GM10248 (cell line): ENCODE data around the gene MAP4K4.

Experiments used
- CTCF ChIA-PET: fragments of 300-600 bp; sonication (Branson Sonifier 250); formaldehyde crosslinking; extraction: SDS; loops from one replicate; lab custom pipeline; 2021; ENCODE audit warnings: antibody characterized with exemption; lab: Yijun Ruan, JAX
- POLR2A ChIA-PET: fragments of 350-650 bp; sonication (Branson Sonifier 250); formaldehyde crosslinking; extraction: SDS; loops from one replicate; lab custom pipeline; 2020; ENCODE audit warnings: antibody characterized with exemption; lab: Yijun Ruan, JAX
- DNase-seq: peaks from one replicate; pipeline ENCODE4 v3.0.0; 2012; ENCODE audit errors: extremely low spot score
- TF ChIP-seq, protein P1 (sequence below): IDR thresholded peaks from 2 replicates; pipeline ENCODE4 v1.5.1; 2012; ENCODE audit warnings: mild to moderate bottlenecking, low read depth; ENCODE audit errors: extremely low read depth, missing control alignments, control extremely low read depth

MAP4K4 gene

GRCh38 chr2:101724125-101724474 is 26.6 kb downstream of the MAP4K4 start:
- CTCF ChIA-PET = interaction anchor here (1.8 kb wide), 1 partner anchor 305 kb away, joined by 4 read pairs; no protein-coding TSS in a partner anchor
- DNase-seq = no peak
- POLR2A ChIA-PET = no interaction called here
- TF ChIP-seq, protein P1, sequence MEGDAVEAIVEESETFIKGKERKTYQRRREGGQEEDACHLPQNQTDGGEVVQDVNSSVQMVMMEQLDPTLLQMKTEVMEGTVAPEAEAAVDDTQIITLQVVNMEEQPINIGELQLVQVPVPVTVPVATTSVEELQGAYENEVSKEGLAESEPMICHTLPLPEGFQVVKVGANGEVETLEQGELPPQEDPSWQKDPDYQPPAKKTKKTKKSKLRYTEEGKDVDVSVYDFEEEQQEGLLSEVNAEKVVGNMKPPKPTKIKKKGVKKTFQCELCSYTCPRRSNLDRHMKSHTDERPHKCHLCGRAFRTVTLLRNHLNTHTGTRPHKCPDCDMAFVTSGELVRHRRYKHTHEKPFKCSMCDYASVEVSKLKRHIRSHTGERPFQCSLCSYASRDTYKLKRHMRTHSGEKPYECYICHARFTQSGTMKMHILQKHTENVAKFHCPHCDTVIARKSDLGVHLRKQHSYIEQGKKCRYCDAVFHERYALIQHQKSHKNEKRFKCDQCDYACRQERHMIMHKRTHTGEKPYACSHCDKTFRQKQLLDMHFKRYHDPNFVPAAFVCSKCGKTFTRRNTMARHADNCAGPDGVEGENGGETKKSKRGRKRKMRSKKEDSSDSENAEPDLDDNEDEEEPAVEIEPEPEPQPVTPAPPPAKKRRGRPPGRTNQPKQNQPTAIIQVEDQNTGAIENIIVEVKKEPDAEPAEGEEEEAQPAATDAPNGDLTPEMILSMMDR = no peak

DNA sequence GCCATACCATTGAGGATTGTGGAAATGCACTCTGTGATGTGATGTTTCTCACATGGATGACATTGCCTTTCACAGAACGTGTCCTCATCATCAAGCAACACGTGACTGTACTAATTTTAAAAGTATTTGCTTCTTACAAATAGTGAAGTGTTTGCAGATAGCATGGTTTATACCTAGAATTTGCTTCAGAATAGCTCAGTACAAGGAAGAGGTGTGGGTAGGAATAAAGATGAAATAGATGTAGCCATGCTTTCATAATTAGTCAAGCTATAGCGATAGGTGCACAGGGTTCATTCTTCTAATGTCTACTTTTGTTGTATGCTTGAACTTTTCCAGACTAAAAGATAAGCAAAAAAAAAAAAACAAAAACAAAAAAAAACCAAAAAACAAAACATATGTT is 27.5 kb downstream of the MAP4K4 start:
- DNase-seq = no peak
- TF ChIP-seq, protein P1 = no peak
- POLR2A ChIA-PET = no interaction called here
- CTCF ChIA-PET = interaction anchor here (0.8 to 1.8 kb wide), 6 partner anchors 8 to 307 kb away, joined by 3 to 7 read pairs (median 4); no protein-coding TSS in a partner anchor

DNA sequence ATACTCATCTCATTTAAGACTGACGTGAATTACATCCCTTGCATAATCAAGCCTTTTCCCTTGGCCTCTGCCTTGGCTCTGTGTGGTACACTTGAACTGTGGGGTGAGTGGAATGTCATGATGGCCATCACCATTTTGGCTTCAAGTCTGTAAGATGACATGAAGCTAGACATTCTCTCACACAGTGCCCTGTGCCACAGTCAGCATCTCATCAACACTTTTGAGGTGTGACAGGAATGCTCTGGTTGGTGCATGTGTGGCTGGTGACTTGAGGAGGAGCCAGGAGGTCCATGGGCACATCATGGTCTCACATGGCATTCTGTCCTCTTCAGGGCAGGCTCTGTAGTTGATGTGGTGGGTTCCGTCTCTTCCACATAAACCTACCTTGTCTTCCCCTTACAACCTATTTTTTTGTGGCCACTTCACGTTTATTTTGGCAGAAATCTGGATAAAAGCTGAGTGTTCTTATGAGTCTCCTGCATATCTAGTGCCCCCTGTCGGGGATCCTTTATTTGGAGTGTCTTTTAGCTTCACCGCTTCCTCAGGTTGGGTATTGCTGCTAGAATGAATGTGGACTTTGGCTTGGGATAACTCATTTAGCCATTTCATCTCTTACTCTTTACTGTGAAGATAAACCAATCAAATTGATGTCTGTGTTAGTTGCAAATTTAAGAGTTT is 28.1 kb downstream of the MAP4K4 start:
- ChIA-PET POLR2A (no interaction called here), CTCF (interaction anchor here (0.9 to 1.8 kb wide), 9 partner anchors 9 to 383 kb away, joined by 3 to 7 read pairs (median 3); no protein-coding TSS in a partner anchor)
- TF ChIP-seq, protein P1 = no peak
- DNase-seq = no peak

- POLR2A ChIA-PET = no interaction called here
- TF ChIP-seq, protein P1 = no peak
- DNase-seq = no peak
- CTCF ChIA-PET = interaction anchor here (2.2 kb wide), 1 partner anchor 9 kb away, joined by 7 read pairs; no protein-coding TSS in a partner anchor
Observed at GRCh38 chr2:101728865-101729264, 31.4 kb downstream of the MAP4K4 start.

DNA sequence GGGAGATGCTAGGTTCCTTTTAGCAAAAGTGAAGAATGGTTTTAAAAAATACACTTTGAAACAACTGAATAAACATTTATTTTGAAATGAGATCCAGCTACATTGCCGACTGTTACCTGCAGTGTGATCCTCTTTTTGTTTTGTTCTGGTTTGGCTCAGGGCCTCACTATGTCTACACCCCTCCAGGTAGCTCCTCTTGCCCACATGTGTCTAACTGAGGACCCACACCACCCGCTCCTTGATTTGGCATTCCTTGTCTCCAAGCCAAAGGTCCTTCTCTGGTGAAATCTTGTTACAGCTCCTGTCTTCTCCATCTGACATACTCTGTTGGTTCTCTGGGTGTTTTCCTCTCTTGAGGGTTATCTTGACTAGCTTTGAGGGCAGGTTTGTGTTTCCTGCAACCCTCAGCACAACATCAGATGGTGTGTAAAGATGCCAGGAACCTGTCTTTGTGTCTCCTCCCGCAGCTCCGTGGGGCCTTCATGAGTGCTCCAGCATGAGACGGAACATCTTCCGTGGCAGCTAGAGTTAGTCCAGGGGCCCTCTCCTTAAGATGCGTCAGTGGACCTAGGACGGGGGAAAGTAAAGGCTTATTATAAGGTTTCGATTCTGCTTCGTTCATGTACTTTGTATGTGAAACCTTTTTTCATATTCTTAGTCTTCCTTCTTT is 32.1 kb downstream of the MAP4K4 start:
- POLR2A ChIA-PET = no interaction called here

More for the DNA sequence above, 32.1 kb downstream of the MAP4K4 start:
- TF ChIP-seq, protein P1 = no peak
- CTCF ChIA-PET = interaction anchor here (0.8 to 1.5 kb wide), 3 partner anchors 11 to 40 kb away, joined by 3 read pairs; no protein-coding TSS in a partner anchor
- no peak for DNase-seq
